MM.1S (cell line): Measurements from ENCODE around the gene CDKL1.

Experiments used
- DNase-seq: peaks from one replicate; pipeline ENCODE4 v3.0.0-alpha.2; 2015
- H2AFZ ChIP-seq: fragments of 300-600 bp; sonication (generic); 2 replicates; pipeline ENCODE4 v1.6.0; 2016; ENCODE audit warnings: antibody characterized with exemption, low read length
- H3F3A ChIP-seq: fragments of 300-600 bp; sonication (generic); 2 replicates; pipeline ENCODE4 v1.6.1; 2016; ENCODE audit warnings: mild to moderate bottlenecking, antibody characterized with exemption, low read length, moderate library complexity, mixed read lengths; ENCODE audit not compliant: insufficient read depth
- H3K27ac ChIP-seq: fragments of 300-600 bp; sonication (generic); 2 replicates; pipeline ENCODE4 v1.5.1; 2016; ENCODE audit warnings: mild to moderate bottlenecking, low read length
- H3K27me3 ChIP-seq: fragments of 300-600 bp; sonication (generic); replicated peaks from 2 replicates; pipeline ENCODE4 v1.6.0; 2016; ENCODE audit warnings: low read length; ENCODE audit not compliant: insufficient read depth
- H3K36me3 ChIP-seq: fragments of 300-600 bp; sonication (generic); replicated peaks from 2 replicates; pipeline ENCODE4 v1.6.1; 2016; ENCODE audit warnings: mild to moderate bottlenecking, low read length, mixed read lengths; ENCODE audit not compliant: insufficient read depth
- H3K4me1 ChIP-seq: fragments of 300-600 bp; sonication (generic); 2 replicates; pipeline ENCODE4 v1.6.1; 2016; ENCODE audit warnings: low read length, mixed read lengths
- H3K4me2 ChIP-seq: fragments of 300-600 bp; sonication (generic); 2 replicates; pipeline ENCODE4 v1.6.0; 2016; ENCODE audit warnings: low read depth, low read length
- H3K4me3 ChIP-seq: fragments of 300-600 bp; sonication (generic); 2 replicates; pipeline ENCODE4 v1.5.1; 2016; ENCODE audit warnings: low read length, mixed read lengths
- H3K79me2 ChIP-seq: fragments of 300-600 bp; sonication (generic); 2 replicates; pipeline ENCODE4 v1.6.1; 2016; ENCODE audit warnings: mixed run types, low read length, mixed read lengths
- H3K9ac ChIP-seq: fragments of 300-600 bp; sonication (generic); 2 replicates; pipeline ENCODE4 v1.6.1; 2016; ENCODE audit warnings: low read length, mixed read lengths
- H3K9me2 ChIP-seq: fragments of 300-600 bp; sonication (generic); replicated peaks from 2 replicates; pipeline ENCODE4 v1.6.1; 2016; ENCODE audit warnings: mild to moderate bottlenecking, low read length, mixed read lengths; ENCODE audit not compliant: insufficient read depth
- H3K9me3 ChIP-seq: fragments of 300-600 bp; sonication (generic); replicated peaks from 2 replicates; pipeline ENCODE4 v1.6.1; 2016; ENCODE audit warnings: mild to moderate bottlenecking, low read length, mixed read lengths; ENCODE audit not compliant: insufficient read depth
- H4K20me1 ChIP-seq: fragments of 300-600 bp; sonication (generic); 2 replicates; pipeline ENCODE4 v1.6.1; 2016; ENCODE audit warnings: mild to moderate bottlenecking, low read length, moderate library complexity, mixed read lengths; ENCODE audit not compliant: insufficient read depth
- CTCF ChIP-seq: fragments of 300-600 bp; sonication (generic); IDR thresholded peaks from 2 replicates; pipeline ENCODE4 v1.5.1; 2016; ENCODE audit warnings: antibody characterized with exemption, low read length, mixed read lengths
- EZH2 ChIP-seq: fragments of 300-600 bp; sonication (generic); optimal IDR thresholded peaks from 2 replicates; pipeline ENCODE3; 2017; ENCODE audit warnings: low read depth, mild to moderate bottlenecking, antibody characterized with exemption, low read length, mixed read lengths
- EZH2phosphoT487 ChIP-seq: fragments of 300-600 bp; sonication (generic); IDR thresholded peaks from 2 replicates; pipeline ENCODE4 v1.6.1; 2018; ENCODE audit warnings: antibody characterized with exemption, low read length

Gene CDKL1

GRCh38 chr14:50285861-50286260 is 110.8 kb downstream of the CDKL1 start:
- Histone ChIP-seq H3K4me1 (no peaks in the 10 kb centered on the region), H3K9me2 (no peaks in the 10 kb centered on the region), H3K27me3 (no peaks in the 10 kb centered on the region), H3K4me2 (no peak overlapping the region), H2AFZ (no peak overlapping the region), H3K4me3 (no peak overlapping the region), H3F3A (no peaks in the 10 kb centered on the region), H3K9ac (no peak overlapping the region), H3K79me2 (no peaks in the 10 kb centered on the region), H3K27ac (no peak overlapping the region), H3K9me3 (no peaks in the 10 kb centered on the region), H3K36me3 (no peaks in the 10 kb centered on the region), H4K20me1 (no peaks in the 10 kb centered on the region)
- TF ChIP-seq CTCF: no peak
- TF ChIP-seq EZH2: no peak
- TF ChIP-seq EZH2phosphoT487: no peak
- no peak for DNase-seq
